GM10266 (cell line): ENCODE measurements around the gene TRPC1.

Experiments
- DNase-seq: peaks from one replicate; pipeline ENCODE4 v3.0.0; 2012; ENCODE audit errors: extremely low spot score
- TF ChIP-seq, protein P1 (sequence below): IDR thresholded peaks from 2 replicates; pipeline ENCODE4 v1.5.1; 2012; ENCODE audit warnings: mild to moderate bottlenecking, low read depth; ENCODE audit not compliant: control insufficient read depth, insufficient read depth; ENCODE audit errors: missing control alignments

TRPC1 gene

DNA sequence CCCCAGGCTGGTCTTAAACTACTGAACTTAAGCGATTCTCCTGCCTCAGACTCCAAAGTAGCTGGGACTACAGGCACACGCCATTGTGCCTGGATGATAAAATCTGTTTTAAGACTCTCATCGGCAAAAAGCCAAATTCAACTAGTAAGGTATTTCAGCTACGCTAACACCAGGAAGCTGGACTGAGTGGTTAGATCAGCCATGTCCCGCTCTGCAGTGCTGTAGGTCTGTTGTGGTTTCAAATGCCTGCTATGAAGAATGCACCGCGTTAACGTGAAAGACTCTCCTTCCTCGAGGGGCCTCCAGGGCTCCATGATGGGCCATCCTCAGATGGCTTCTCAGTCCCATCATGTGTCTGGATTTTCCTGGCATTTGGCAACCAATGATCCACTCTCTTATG lies 94.8 kb downstream of the TRPC1 start:
- TF ChIP-seq, protein P1, sequence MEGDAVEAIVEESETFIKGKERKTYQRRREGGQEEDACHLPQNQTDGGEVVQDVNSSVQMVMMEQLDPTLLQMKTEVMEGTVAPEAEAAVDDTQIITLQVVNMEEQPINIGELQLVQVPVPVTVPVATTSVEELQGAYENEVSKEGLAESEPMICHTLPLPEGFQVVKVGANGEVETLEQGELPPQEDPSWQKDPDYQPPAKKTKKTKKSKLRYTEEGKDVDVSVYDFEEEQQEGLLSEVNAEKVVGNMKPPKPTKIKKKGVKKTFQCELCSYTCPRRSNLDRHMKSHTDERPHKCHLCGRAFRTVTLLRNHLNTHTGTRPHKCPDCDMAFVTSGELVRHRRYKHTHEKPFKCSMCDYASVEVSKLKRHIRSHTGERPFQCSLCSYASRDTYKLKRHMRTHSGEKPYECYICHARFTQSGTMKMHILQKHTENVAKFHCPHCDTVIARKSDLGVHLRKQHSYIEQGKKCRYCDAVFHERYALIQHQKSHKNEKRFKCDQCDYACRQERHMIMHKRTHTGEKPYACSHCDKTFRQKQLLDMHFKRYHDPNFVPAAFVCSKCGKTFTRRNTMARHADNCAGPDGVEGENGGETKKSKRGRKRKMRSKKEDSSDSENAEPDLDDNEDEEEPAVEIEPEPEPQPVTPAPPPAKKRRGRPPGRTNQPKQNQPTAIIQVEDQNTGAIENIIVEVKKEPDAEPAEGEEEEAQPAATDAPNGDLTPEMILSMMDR, result no peak
- no peak for DNase-seq

- TF ChIP-seq, protein P1, result no peak
- no peak for DNase-seq
These were observed 95.3 kb downstream of the TRPC1 start for GRCh38 chr3:142819179-142819578.

- DNase-seq, result peak; percentile 64
- TF ChIP-seq, protein P1, result peak; percentile 91
These were observed 105.0 kb downstream of the TRPC1 start for GRCh38 chr3:142828703-142829305.

DNA sequence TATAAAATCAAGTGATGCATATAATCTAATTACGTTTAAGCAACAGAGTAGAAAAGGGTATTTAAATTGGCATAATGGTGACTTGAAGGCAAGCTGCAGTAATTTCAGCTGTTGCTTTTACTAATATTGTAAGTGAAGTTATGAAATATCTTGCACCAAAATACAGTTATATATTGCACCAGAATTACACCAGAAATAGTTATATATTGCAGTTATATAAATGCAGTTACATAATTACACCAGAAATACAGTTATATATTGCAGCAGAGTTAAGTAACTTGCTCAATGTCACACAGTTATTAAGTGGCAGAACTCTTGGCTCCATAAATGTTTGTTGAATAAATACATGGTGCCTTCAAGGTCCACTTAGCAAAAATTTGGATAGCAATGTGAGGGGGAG lies 113.7 kb downstream of the TRPC1 start:
- DNase-seq, result no peak
- TF ChIP-seq, protein P1, result no peak

DNA sequence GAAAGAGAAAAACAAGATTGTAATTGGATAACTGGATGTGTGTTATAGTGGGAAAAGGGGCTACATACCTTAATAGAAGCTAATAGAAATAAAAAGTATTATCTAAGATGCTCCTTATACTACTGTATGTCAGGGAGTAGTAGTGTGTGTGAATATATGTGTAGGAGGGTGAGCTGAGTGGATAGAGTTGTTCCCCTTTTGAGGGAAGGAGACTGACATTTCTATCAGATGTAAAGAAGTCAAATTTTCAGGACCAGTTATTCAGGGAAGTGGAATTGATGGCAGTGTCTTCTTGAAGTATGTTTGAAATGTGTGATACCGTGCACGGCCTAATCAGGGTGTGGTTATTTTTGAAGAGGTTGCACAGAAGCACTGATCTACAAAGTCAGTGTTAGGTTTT lies 116.0 kb downstream of the TRPC1 start:
- TF ChIP-seq, protein P1, result no peak
- no peak for DNase-seq

DNA sequence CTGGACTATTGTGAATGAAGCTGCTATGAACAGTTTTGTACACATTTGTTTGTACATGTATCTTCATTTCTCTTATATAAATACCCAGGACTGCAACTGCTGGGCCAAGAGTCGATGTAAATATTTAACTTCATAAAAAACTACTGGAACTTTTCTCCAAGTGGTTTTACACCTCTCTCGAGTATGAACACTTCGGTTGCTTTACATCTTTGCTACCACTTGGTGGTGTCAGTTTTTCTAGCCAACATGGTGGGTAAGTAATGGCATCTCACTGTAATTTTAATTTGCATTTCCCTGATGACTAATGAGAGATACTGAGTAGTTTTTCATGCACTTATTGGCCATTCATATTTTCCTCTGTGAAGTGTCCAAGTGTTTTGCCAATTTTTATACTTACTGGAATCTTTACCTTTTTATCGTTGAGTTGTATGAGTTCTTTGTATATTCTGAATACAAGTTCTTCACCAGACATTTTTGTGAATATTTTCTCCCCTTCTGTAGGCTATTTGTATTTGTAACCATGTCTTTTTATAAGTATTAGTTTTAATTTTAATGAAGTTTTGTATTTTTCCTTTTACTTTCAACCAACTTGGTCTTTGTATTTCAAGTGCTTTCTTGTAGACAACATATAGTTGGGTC lies 120.6 kb downstream of the TRPC1 start:
- DNase-seq, result peak; percentile 38
- TF ChIP-seq, protein P1, result peak; percentile 53
